HG02943 (cell line): Measurements from ENCODE around the gene ARAP2.

Experiments used
- ATAC-seq: cut with Tn5 transposase; IDR thresholded peaks from one replicate; pipeline ENCODE4 v1.9.1; 2021; ENCODE audit warnings: mild to moderate bottlenecking, low read depth, moderate library complexity; ENCODE audit not compliant: unreplicated experiment

The ARAP2 gene

GRCh38 chr4:36220776-36221175 lies 23.5 kb downstream of the ARAP2 start:
- ATAC-seq: no peak

- no peak for ATAC-seq
These were observed 26.2 kb downstream of the ARAP2 start for GRCh38 chr4:36218121-36218520.

GRCh38 chr4:36215627-36216026 lies 28.7 kb downstream of the ARAP2 start:
- no peak for ATAC-seq

- no peak for ATAC-seq
These were observed 29.4 kb downstream of the ARAP2 start for GRCh38 chr4:36214735-36215485.

GRCh38 chr4:36213977-36214376 lies 30.3 kb downstream of the ARAP2 start:
- ATAC-seq: no peak

GRCh38 chr4:36211084-36211483 lies 33.2 kb downstream of the ARAP2 start:
- no peak for ATAC-seq

GRCh38 chr4:36209941-36210649 lies 34.2 kb downstream of the ARAP2 start:
- no peak for ATAC-seq

GRCh38 chr4:36208893-36209473 lies 35.3 kb downstream of the ARAP2 start:
- peak; percentile 73 for ATAC-seq

- ATAC-seq: no peak
These were observed 36.3 kb downstream of the ARAP2 start for GRCh38 chr4:36207831-36208520.

GRCh38 chr4:36207367-36207766 lies 36.9 kb downstream of the ARAP2 start:
- no peak for ATAC-seq

GRCh38 chr4:36206603-36207311 lies 37.6 kb downstream of the ARAP2 start:
- no peak for ATAC-seq

GRCh38 chr4:36206012-36206411 lies 38.3 kb downstream of the ARAP2 start:
- ATAC-seq: no peak

- no peak for ATAC-seq
These were observed 45.5 kb downstream of the ARAP2 start for GRCh38 chr4:36198861-36199260.

GRCh38 chr4:36198068-36198808 lies 46.1 kb downstream of the ARAP2 start:
- no peak for ATAC-seq

- no peak for ATAC-seq
These were observed 46.8 kb downstream of the ARAP2 start for GRCh38 chr4:36197501-36197900.

GRCh38 chr4:36196145-36196913 lies 48.0 kb downstream of the ARAP2 start:
- no peak for ATAC-seq

- ATAC-seq: no peak
These were observed 51.4 kb downstream of the ARAP2 start for GRCh38 chr4:36192922-36193321.

GRCh38 chr4:36189511-36190226 lies 54.6 kb downstream of the ARAP2 start:
- peak; percentile 54 for ATAC-seq
